PFSK-1 (cell line): ENCODE data around the gene TRAF1.

Experiments used
- FOXP2 ChIP-seq: optimal IDR thresholded peaks from 2 replicates; pipeline ENCODE3; 2011; ENCODE audit warnings: borderline replicate concordance, control low read depth, inconsistent platforms; ENCODE audit not compliant: insufficient read depth; ENCODE audit errors: extremely low read length, extremely low read depth
- POLR2AphosphoS5 ChIP-seq: IDR thresholded peaks from 2 replicates; pipeline ENCODE4 v1.6.1; 2012; ENCODE audit warnings: low read depth, mild to moderate bottlenecking, control low read depth, low read length, moderate library complexity
- SIN3A ChIP-seq: IDR thresholded peaks from 2 replicates; pipeline ENCODE4 v1.6.1; 2012; ENCODE audit warnings: mild to moderate bottlenecking, low read length, moderate library complexity, borderline replicate concordance; ENCODE audit not compliant: insufficient read depth
- TAF1 ChIP-seq: IDR thresholded peaks from 2 replicates; pipeline ENCODE4 v1.6.1; 2012; ENCODE audit warnings: low read length, control low read depth, borderline replicate concordance; ENCODE audit not compliant: insufficient read depth
- TF ChIP-seq, protein P1 (sequence below), 2 experiments: IDR thresholded peaks; 2 replicates each; pipeline versions ENCODE4 v1.6.1 to v1.8.0; 2011 to 2012; ENCODE audit warnings: low read depth in 2 of 2, low read length in 2 of 2, control low read depth in 1 of 2, inconsistent platforms in 1 of 2, mild to moderate bottlenecking in 1 of 2, moderate library complexity in 1 of 2; ENCODE audit not compliant: insufficient read depth in 1 of 2

- TF ChIP-seq POLR2AphosphoS5 (no peak), SIN3A (no peak), TAF1 (no peak), FOXP2 (no peak)
- TF ChIP-seq, protein P1, sequence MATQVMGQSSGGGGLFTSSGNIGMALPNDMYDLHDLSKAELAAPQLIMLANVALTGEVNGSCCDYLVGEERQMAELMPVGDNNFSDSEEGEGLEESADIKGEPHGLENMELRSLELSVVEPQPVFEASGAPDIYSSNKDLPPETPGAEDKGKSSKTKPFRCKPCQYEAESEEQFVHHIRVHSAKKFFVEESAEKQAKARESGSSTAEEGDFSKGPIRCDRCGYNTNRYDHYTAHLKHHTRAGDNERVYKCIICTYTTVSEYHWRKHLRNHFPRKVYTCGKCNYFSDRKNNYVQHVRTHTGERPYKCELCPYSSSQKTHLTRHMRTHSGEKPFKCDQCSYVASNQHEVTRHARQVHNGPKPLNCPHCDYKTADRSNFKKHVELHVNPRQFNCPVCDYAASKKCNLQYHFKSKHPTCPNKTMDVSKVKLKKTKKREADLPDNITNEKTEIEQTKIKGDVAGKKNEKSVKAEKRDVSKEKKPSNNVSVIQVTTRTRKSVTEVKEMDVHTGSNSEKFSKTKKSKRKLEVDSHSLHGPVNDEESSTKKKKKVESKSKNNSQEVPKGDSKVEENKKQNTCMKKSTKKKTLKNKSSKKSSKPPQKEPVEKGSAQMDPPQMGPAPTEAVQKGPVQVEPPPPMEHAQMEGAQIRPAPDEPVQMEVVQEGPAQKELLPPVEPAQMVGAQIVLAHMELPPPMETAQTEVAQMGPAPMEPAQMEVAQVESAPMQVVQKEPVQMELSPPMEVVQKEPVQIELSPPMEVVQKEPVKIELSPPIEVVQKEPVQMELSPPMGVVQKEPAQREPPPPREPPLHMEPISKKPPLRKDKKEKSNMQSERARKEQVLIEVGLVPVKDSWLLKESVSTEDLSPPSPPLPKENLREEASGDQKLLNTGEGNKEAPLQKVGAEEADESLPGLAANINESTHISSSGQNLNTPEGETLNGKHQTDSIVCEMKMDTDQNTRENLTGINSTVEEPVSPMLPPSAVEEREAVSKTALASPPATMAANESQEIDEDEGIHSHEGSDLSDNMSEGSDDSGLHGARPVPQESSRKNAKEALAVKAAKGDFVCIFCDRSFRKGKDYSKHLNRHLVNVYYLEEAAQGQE (IDR thresholded peaks at IDR 0.05; ENCODE audit: insufficient read depth in 1 of 2, low read depth in 2 of 2, low read length in 2 of 2) = no peak
Observed at GRCh38 chr9:120947222-120947621, 20.6 kb upstream of the TRAF1 start.
